Right lobe of liver (tissue), 4 donors: ENCODE results near the gene MSN.

Source experiments
- CTCF ChIP-seq, 4 donors: fragments of 200-600 bp in 3 of 4; fragments of 450-650 bp in 1 of 4; IDR thresholded peaks; one replicate each; pipeline versions ENCODE4 v1.5.1 to v1.8.0; 2016 to 2022; ENCODE audit warnings: antibody characterized with exemption in 4 of 4, mild to moderate bottlenecking in 2 of 4
- POLR2A ChIP-seq: fragments of 450-650 bp; IDR thresholded peaks from one replicate; pipeline ENCODE4 v1.6.1; 2017; ENCODE audit warnings: antibody characterized with exemption, mild to moderate bottlenecking
- donor health status: DM: no; HTN: no; CAD: no.
- donor health status: DM: no; HTN: no; CAD: no.
- donor health status: DM: no; HTN: yes; CAD: no.

GRCh38 chrX:65635378-65635777, 32.1 kb upstream of the MSN start:
- TF ChIP-seq CTCF (IDR thresholded peaks at IDR 0.05) (no peak), POLR2A (no peak)
